ENCODE data around the gene NAT8.
"Not testable (repeated sequence)": the region's sequence is repeated elsewhere in the genome, so short reads cannot be mapped to it uniquely, and the experiment has no call there.

The NAT8 gene, protein sequence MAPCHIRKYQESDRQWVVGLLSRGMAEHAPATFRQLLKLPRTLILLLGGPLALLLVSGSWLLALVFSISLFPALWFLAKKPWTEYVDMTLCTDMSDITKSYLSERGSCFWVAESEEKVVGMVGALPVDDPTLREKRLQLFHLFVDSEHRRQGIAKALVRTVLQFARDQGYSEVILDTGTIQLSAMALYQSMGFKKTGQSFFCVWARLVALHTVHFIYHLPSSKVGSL

DNA sequence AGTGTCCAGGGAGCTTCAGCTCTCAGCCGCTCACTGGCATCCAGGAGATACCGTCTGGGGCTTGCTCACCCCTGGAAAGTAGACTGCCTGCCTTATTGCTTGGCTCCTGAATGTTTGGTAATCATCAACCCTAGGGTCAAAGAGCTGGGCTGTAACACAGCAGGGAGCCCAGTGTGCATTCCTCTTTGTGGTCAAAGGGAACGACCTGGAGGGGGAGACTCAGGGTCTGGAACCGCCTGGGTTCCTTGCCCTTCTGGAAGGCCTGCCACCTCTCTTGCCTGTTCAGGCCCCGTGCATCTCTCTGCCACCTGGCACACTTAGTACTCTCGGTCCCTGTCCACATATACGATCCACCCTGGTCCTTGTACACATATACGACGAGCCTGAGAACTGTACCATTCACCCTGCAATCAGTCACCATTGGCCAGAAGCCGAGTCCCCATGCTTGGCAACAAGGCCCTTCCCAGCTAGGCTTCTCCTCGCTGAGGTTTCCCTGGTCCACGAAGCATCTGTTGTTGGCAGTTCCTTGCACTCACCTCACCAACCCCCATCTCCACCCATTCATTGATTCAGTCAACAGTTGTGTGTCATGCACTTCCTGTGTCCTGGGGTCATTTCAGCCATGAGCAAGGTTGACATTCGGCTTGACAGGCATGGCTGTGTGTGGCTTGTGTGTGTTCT, at the start of gene NAT8:
Gene NAT8 (minus strand): TSS at position 85 of the 681 bp plus-strand sequence. CDS start 794 bp downstream, outside the sequence.
- DNase-seq, result no peak

DNA sequence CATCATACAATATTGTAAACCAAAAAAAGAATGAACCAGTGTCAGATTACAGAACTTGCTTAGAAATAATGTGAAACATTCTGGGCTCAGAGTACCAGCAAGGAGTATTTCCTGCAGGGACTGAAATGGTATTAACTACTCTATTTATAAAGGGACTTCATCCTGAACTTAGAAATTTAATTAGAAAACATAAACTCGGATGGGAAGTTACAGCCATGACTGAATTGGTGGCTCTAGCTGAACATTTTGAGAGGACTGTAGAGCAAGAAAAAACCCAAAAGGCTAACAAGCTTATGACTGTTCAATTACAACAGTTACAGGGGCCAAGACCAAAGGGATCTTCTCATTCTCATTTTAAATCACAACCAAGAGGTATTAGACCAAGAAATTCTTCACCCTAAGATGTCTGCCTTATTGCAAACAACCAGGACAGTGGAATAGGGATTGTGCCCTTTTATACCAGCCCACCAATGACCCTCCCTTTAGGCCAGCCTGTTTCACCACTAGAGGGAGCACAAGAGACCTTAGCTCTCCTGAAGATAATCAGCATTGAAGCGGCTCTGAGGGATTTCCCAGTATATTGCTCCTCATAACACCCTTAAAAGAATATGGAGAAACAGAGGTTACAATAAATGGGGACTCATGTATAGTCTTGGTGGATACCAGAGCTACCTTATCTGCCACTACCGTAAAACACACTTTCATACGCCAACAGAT, 48.3 kb upstream of the NAT8 start:
- peak in 1 of 2 experiments; percentile 45 for DNase-seq

DNA sequence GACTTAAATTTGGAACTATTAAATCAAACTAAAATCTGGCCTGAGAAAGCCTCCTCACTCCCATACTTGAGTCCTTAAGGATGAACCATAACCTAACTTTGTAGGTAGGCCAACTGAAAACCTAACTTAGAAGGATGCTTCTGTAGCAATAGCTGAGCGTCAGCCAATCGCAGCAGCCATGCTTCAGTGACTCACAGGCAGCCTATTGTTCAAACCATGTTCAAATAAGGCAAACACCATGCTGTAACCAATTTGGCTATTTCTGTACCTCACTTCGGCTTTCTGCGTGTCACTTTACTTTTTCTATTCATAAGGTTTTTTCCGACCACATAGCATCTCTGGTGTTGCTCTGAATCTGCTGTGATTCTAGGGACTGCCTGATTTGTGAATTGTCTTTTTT, 46.3 kb upstream of the NAT8 start:
- not testable (repeated sequence) for DNase-seq

DNA sequence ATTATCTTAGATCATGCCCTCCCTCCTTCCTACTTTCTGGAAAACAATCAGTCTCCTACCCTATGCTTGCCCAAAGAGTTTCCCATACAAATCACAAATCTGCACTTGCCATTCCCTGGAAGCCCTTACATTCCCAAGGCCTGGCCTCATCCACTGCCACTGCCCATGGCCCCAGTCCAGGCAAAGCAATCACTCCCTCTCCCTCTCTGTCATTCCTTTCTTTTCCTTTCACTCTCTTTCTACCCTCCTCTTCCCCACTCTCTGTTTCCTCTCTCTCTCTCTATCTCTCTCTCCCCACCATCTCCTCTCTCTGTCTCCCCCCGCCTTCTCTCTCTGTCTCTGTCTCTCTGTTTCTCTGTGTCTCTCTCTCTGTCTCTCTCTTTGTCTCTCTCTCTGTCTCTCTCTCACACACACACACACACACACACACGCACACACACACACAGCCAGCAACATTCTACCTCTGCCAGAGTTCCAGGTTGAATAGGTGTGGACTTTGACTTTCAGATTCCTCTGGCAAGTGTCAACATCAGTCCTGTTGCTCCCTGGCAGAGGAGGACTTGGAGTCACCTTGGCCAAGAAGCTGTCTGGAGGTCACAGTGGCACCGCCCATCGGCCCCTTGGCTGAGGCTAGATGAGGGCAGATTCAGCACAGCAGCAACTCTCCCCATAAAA, 43.7 kb upstream of the NAT8 start:
- no peak for DNase-seq

- DNase-seq, result not testable (repeated sequence)
These were observed 42.7 kb upstream of the NAT8 start for GRCh38 chr2:73684905-73685304.

DNA sequence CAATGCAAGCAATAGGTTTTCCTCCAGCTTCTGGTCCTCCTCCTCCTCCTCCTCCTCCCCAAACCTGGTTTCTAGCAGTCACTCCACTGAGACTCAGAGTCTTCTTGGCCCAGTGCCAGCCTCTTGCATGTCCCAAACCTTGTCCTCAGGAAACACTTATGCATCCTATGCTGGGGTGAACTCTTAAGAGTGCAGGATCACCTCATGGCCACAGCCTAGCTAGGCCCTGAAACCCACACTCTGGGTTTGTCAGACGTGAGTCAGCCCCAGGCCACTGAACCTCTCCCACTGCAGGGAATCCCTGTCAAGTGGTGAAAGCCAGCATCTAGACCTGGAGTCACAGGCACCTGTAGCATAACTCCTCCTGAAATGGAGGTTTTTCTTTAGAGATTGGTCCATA, 42.1 kb upstream of the NAT8 start:
- not testable (repeated sequence) for DNase-seq

DNA sequence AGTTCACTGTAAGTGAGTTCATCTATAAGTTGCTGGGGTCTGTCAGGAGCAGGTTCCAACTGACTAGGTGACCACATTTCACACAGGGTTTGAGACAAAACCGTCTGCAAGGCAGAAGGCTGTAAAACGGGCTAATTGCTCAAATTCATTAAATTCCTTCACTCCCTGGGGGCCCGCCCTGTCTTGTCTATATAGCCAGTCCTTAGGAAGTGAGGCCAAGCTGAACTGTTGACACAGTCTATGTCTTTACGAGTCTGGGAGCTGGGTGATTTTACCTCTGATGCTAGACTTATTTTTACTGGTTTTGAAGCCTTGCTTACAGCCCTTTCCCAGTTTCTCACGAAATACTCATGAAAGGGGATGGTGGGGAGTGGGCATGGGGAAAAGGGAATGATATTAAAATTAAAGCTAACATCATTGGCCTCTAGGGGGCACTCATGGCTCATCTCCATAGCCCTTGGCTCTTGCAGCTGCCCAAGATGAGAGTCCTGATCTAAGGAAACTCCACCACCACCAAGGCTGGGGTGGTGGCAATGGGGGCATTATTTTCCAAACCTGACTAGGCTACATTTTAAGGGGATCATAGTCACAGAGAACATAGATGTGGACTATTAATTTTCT, 37.8 kb upstream of the NAT8 start:
- peak in 1 of 2 experiments; percentile 56 for DNase-seq

DNA sequence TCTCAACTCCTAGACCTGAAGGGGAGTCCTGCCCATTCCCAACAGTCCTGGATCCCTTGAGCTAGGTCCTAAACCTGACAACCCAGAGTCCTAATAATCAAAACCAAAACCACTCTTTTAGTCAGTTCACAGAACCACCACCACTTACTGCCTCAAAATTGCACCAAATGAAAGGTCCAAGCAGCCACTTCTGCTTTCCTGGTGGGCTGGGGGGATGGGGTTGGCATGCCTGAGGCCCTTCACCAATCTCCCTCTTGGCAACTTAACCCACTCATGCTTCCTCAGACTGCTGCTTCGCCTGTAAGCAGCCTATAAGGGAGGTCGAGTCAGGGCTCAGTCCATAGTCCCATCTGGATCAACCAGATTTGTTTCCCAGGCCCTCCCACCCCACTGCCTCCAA, 37.0 kb upstream of the NAT8 start:
- DNase-seq, result not testable (repeated sequence)

GRCh38 chr2:73678008-73678407, 35.8 kb upstream of the NAT8 start:
- not testable (repeated sequence) for DNase-seq

- not testable (repeated sequence) for DNase-seq
These were observed 34.0 kb upstream of the NAT8 start for GRCh38 chr2:73676211-73676610.

DNA sequence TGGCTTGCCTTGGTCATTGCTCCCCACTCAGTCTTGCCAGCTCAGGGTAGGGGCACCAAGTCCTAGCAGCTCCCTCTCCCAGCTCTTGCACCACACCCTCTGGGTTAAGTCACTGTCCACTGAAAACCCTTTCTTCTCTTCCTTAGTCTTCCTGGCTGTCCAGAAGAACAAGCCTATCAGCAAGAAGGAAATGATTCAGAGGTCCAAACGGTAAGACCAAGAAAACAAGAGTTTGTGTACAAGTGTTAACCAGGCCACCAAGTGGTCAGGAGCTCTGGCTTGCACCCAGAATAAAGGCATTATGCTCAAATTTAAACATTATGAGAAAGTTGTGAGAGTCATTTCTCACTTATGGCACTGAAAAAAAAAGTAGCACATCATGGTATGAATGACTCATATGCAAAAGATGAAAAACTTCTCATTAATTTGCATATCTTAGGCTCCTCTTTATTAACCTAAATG, 32.5 kb upstream of the NAT8 start:
- DNase-seq, result not testable (repeated sequence)

DNA sequence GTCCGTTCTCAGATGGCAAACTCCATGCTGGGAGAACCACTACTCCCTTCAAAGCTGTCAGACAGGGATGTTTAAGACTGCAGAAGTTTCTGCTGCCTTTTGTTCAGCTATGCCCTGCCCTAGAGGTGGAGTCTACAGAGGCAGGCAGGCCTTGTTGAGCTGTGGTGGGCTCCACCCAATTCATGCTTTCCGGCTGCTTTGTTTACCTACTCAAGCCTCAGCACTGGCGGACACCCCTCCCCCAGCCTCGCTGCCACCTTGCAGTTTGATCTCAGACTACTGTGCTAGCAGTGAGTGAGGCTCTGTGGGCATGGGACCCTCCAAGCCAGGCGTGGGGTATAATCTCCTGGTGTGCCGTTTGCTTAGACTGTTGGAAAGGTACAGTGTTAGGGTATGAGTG, 27.8 kb upstream of the NAT8 start:
- not testable (repeated sequence) for DNase-seq

GRCh38 chr2:73667239-73667638, 25.0 kb upstream of the NAT8 start:
- not testable (repeated sequence) for DNase-seq

GRCh38 chr2:73654175-73654574, 12.0 kb upstream of the NAT8 start:
- DNase-seq, result no peak

DNA sequence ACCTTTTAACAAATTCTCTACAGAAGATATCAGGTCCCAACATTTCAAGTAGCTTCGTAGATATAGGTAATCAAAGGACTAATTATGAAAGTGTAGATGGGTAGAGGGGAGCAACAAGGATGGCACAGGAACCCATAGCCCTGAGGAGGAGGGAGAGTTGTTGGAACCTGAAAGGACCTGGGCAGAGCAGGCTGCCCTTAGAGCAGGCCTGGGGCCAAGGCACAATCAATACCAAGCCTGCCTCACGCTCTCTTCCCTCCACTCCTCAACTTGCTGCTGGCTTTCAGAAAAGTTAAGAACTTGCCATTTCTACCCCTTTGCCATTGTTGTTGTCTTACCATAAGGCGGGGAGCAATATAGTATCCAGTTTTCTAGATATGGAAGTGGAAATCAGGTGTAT, 10.1 kb upstream of the NAT8 start:
- no peak for DNase-seq

DNA sequence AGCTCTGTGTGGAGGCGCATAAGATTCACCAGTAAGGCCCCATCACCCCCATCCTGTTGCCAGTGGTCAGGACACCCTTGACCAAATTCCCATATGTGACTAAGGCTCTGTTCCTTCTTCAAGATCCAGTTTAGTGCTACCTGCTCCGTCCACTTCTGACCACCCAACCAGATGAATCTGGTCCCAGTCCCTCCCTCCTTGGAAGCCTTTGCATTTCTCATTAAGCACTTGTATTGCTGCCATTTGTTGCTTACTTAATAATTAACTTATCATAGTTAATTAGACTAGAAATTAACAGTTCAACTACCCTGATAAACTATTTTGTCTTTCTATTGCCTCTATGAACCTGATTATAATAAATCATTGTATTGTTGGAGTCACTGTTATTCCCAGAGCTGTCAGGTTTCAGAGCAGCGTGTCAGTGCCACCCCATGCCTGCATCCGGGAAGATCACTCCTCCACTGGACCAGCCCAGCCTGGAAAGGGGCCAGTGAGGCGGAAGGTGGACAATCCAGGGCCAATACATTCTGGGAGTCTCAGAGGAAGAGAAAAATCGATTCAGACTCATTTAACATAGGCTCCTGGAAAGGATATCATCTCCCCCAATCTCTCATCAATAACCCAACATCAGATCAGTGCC, 9.5 kb upstream of the NAT8 start:
- DNase-seq, result no peak

DNA sequence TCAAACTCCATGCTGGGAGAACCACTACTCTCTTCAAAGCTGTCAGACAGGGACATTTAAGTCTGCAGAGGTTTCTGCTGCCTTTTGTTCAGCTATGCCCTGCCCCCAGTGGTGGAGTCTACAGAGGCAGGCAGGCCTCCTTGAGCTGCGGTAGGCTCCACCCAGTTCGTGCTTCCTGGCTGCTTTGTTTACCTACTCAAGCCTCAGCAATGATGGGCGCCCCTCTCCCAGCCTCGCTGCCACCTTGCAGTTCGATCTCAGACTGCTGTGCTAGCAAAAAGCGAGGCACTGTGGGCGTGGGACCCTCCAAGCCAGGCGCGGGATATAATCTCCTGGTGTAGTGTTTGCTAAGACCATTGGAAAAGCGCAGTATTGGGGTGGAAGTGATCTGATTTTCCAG, 5.5 kb upstream of the NAT8 start:
- DNase-seq, result not testable (repeated sequence)

GRCh38 chr2:73641767-73642062, 507 bp downstream of the NAT8 start:
- no peak for DNase-seq

- DNase-seq, result no peak
These were observed 1.1 kb downstream of the NAT8 start for GRCh38 chr2:73640946-73641766.

GRCh38 chr2:73640511-73640911, 1.7 kb downstream of the NAT8 start:
- DNase-seq, result no peak

DNA sequence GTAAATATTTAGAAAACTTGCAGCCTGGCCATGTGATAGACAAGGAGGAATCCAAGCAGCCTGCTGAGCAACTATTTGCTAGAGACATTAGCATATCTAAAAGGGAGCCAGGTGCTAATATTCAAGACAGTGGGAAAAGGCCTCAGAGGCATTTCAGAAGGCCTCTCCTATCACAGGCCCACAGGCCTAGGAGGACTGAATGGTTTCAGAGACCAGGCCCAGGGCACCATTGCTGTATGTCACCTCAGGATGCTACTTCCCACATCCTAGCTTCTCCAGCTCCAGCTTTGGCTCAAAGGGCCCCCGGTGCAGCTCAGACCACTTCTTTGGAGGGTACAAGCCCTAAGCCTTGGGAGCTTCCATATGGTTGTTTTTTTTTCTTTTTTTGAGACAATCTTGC, 3.8 kb downstream of the NAT8 start:
- DNase-seq, result no peak

DNA sequence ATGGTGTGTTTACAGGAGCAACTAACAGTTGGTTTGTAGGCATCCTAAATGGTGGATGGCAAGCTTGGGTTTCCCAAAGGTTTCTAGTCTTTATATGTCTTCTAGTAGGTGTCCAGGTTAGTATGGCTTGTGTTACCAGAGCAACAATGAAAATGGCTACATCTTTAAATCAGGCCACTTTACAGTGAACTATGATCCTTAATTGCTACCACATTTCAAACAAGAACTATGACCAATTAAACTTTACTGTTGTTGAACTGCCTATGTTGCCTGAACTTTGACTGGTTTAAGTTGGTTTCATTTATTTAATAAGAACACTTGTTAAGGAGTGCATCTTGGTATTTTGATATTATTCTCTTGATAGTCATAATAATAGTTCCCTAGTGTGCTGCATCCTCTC, 5.2 kb downstream of the NAT8 start:
- not testable (repeated sequence) for DNase-seq

Data from NCI-H446 (cell line).